Nephron (organoid): ENCODE results near the gene COL13A1.
A peak's percentile ranks its signal among the peaks of the same experiment; 100 is the strongest.

ENCODE experiments used
- H3K27ac Mint-ChIP-seq, 3 experiments: 2 replicates each; pipeline ENCODE4 v1.8.0; 2020; ENCODE audit warnings: mixed read lengths in 3 of 3, mild to moderate bottlenecking in 2 of 3, moderate library complexity in 1 of 3
- H3K27me3 Mint-ChIP-seq: 2 replicates; pipeline ENCODE4 v1.8.0; 2021; ENCODE audit warnings: low read depth, mild to moderate bottlenecking, moderate library complexity, mixed read lengths
- H3K36me3 Mint-ChIP-seq: 2 replicates; pipeline ENCODE4 v1.8.0; 2020; ENCODE audit warnings: low read depth, mixed read lengths
- H3K4me1 Mint-ChIP-seq: 2 replicates; pipeline ENCODE4 v1.8.0; 2020; ENCODE audit warnings: mixed read lengths
- H3K4me3 Mint-ChIP-seq, 3 experiments: 2 replicates each; pipeline ENCODE4 v1.8.0; 2020; ENCODE audit warnings: mild to moderate bottlenecking in 3 of 3, mixed read lengths in 3 of 3, moderate library complexity in 2 of 3
- H3K9me3 Mint-ChIP-seq: 2 replicates; pipeline ENCODE4 v1.8.0; 2020; ENCODE audit warnings: mixed read lengths
- TF ChIP-seq, protein P1 (sequence below), 3 experiments: fragments of 200-600 bp; sonication (generic); IDR thresholded peaks; one replicate each; pipeline ENCODE4 v1.5.0; 2021; ENCODE audit warnings: antibody characterized with exemption in 3 of 3; ENCODE audit not compliant: unreplicated experiment in 3 of 3

The COL13A1 gene

DNA sequence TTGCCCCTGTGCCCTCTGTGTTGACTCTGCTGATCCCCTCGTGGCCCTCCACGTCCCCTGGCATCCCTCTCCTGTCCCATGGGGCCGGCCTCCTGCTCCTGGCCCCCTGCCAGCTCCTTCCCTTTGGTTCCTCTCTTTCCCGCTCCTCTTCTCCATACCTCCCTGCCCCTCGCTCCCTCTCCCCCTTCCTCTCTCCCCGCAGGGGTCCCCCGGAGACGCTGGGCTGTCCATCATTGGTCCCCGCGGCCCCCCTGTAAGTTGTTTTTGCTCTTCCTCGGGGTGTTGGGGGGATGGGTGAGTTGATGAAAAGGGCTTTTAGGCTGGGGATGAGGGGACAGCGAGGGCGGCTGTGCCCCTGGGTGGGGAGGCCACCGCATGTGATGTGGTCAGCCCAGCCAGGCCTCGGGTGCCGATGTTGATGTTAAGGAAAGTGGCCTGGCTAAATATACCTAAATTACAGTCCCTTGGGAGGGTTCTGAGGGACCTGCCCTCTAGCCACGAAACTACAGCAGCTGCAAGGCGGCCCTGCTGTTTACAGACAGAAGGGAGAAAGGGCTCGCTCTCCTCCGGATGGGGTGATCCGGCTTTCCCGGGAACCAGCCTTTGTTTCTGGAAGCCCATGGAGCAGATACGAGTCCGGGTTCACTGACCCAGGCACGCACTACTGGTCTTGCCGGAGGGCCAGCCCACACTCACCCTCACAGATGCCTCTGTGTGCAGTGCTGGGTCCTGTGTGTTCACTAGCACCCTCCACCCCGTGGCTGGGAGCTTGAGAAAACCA lies 78.8 kb downstream of the COL13A1 start:
- peaks cover 21% of the 10 kb centered on the region for H3K27me3 Mint-ChIP-seq
- no peaks in the 10 kb centered on the region for H3K9me3 Mint-ChIP-seq
- TF ChIP-seq, protein P1, sequence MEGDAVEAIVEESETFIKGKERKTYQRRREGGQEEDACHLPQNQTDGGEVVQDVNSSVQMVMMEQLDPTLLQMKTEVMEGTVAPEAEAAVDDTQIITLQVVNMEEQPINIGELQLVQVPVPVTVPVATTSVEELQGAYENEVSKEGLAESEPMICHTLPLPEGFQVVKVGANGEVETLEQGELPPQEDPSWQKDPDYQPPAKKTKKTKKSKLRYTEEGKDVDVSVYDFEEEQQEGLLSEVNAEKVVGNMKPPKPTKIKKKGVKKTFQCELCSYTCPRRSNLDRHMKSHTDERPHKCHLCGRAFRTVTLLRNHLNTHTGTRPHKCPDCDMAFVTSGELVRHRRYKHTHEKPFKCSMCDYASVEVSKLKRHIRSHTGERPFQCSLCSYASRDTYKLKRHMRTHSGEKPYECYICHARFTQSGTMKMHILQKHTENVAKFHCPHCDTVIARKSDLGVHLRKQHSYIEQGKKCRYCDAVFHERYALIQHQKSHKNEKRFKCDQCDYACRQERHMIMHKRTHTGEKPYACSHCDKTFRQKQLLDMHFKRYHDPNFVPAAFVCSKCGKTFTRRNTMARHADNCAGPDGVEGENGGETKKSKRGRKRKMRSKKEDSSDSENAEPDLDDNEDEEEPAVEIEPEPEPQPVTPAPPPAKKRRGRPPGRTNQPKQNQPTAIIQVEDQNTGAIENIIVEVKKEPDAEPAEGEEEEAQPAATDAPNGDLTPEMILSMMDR (IDR thresholded peaks at IDR 0.05; ENCODE audit: unreplicated experiment in 3 of 3): no peak
- H3K4me3 Mint-ChIP-seq: peak overlapping the region; percentile 36 to 76 (median 46)
- peaks cover 66% of the 10 kb centered on the region for H3K4me1 Mint-ChIP-seq
- H3K36me3 Mint-ChIP-seq: no peaks in the 10 kb centered on the region
- peak overlapping the region; percentile 63 to 82 (median 66) for H3K27ac Mint-ChIP-seq

DNA sequence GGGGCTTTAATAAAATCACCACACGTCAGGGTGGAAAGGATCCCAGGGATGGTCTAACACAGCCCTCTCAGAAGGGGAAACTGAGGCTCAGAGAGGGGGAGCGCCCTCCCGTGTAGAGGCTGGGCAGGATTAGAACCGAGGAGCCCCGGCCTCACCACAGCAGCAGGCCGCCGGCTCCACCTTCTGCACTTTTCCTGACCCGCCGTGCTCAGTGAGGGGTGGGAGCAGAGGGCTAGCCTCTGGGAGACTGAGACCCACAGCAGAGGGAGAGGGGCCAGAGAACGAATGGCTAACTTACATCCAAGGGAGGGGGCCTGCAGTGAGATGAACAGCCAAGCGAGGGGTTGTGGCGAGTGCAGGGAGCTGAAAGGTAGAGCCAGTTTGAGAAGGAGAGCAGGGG lies 79.5 kb downstream of the COL13A1 start:
- H3K4me3 Mint-ChIP-seq: no peak overlapping the region

DNA sequence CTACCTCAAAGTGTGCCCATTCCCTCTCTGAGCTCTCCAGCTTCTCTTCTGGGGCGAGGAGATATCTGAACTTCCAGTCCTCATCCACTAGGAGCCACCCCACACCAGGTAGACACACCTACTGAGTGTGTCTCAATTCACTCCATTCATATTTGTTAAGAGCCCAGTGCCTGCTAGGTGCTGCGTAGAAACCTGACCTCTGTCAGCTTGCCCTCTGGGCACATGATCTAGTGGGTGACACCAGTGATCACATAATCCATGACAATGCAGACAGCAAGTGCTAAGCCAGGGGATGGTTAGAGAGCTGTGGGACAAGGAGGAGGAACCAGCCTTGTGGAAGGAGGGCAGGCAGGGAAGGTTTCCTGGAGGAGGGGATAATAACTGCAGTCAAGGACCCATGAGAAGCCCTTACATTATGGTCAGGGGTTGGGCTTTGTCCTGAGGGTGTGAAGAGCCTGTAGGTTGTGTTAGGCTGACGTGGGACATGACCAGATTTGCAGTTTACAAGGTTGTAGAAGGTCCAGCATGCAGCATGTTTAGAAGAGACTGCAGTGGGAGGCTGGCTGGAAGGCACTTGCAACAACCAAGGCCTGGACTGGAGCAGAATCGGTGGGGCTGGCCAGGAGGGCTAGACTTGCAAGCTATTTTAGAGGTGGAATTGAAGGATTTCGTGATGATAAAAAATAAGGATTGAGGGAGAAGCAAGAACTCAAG lies 81.8 kb downstream of the COL13A1 start:
- Mint-ChIP-seq H3K27me3 (peaks cover 7% of the 10 kb centered on the region), H3K36me3 (peaks cover 4% of the 10 kb centered on the region), H3K4me1 (peaks cover 61% of the 10 kb centered on the region), H3K9me3 (no peaks in the 10 kb centered on the region), H3K27ac (no peak overlapping the region), H3K4me3 (no peak overlapping the region)
- TF ChIP-seq, protein P1 (IDR thresholded peaks at IDR 0.05; ENCODE audit: unreplicated experiment in 3 of 3): no peak

More for the DNA sequence above, 79.5 kb downstream of the COL13A1 start:
- H3K27me3 Mint-ChIP-seq: peaks cover 15% of the 10 kb centered on the region
- peak overlapping the region in 1 of 3 experiments; percentile 58 for H3K27ac Mint-ChIP-seq
- no peaks in the 10 kb centered on the region for H3K36me3 Mint-ChIP-seq
- TF ChIP-seq, protein P1 (IDR thresholded peaks at IDR 0.05; ENCODE audit: unreplicated experiment in 3 of 3): no peak
- no peaks in the 10 kb centered on the region for H3K9me3 Mint-ChIP-seq
- H3K4me1 Mint-ChIP-seq: peaks cover 73% of the 10 kb centered on the region

DNA sequence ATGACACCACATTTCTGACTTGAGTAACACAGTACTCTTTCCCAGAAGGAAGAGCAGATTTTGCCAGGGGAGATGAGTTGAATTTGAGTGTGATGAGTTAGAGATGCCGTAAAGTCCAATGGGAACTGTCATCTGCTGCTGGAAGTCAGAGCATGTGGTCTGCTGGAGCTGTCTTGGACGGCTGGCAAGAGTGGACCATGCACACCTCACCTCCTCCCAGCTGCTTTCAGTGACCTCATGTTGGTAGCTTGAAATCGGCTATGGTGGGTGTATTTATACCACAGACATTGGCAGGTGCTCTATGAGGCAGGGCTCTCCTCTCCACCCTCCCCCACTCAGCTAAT lies 82.3 kb downstream of the COL13A1 start:
- Mint-ChIP-seq H3K27me3 (peaks cover 7% of the 10 kb centered on the region), H3K4me1 (peaks cover 57% of the 10 kb centered on the region), H3K36me3 (peaks cover 4% of the 10 kb centered on the region), H3K9me3 (no peaks in the 10 kb centered on the region), H3K27ac (no peak overlapping the region), H3K4me3 (no peak overlapping the region)
- TF ChIP-seq, protein P1 (IDR thresholded peaks at IDR 0.05; ENCODE audit: unreplicated experiment in 3 of 3): no peak

DNA sequence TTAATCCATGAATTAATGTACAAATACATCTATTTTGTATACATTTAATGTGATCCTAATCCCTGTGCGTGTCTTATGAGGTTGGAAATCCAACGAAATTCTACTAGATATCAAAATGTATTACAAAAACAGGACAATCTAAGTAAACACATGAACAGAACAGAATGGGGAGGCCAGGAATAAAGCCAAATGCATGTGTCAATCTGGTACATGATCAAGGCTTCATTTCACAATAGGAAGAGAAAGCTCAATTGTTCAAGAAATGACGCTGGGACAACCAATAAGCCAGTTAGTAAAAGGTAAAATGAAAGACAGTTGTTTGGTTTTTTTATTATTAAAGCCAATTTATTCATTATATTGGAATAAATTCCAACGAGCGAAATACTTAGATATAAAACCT lies 83.0 kb downstream of the COL13A1 start:
- Mint-ChIP-seq H3K27me3 (peaks cover 7% of the 10 kb centered on the region), H3K9me3 (no peaks in the 10 kb centered on the region), H3K4me3 (no peak overlapping the region), H3K27ac (no peak overlapping the region), H3K4me1 (peaks cover 50% of the 10 kb centered on the region), H3K36me3 (peaks cover 4% of the 10 kb centered on the region)
- TF ChIP-seq, protein P1 (IDR thresholded peaks at IDR 0.05; ENCODE audit: unreplicated experiment in 3 of 3): no peak
